GM19351 (cell line): ENCODE measurements around the gene CEACAM18.
"Not testable (repeated sequence)": the region's sequence is repeated elsewhere in the genome, so short reads cannot be mapped to it uniquely, and the experiment has no call there.

ENCODE experiments used
- ATAC-seq: cut with Tn5 transposase; IDR thresholded peaks from one replicate; pipeline ENCODE4 v1.9.1; 2021; ENCODE audit warnings: mild to moderate bottlenecking, moderate library complexity; ENCODE audit not compliant: unreplicated experiment

Gene CEACAM18

DNA sequence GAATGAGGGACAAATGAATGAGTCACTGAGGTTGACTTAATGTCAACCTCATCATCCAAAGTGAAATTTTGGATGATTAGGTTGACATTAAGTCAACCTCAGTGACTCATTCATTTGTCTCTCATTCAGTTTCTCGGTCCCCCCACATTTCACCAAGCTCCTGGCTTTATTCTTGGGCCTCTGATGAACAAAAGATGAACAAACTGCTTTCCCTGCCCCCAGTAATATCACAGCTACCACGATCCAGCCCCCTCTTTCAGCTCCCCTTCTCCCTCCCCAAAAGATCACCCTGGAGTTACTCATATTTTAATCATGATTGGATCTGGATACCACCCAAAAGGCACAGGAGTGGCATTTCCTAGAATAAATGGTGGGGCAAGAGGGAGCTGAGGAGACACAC, 10.8 kb downstream of the CEACAM18 start:
- ATAC-seq, result no peak

- no peak for ATAC-seq
Measured at GRCh38 chr19:51490676-51491075, 12.3 kb downstream of the CEACAM18 start.

DNA sequence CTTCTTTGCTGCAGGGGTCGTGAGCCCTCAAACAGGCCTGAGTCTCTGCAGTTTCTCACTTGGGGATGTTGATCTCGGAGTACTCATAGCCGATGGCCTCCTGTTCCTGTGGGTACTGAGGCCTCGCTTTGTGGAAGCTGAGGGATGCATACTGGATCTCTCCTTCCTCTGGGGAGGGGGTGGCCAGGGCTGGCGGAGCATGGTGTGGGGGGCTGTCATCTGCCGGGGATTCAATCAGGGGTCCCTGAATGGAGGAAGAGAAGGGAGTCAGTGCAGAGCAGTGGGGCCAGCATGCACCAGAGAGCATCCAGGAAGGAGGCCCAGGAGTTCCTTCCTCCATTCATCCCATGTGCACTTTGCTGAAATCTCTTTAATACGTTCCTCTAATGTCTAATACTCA, 13.2 kb downstream of the CEACAM18 start:
- ATAC-seq, result no peak

- ATAC-seq, result no peak
Measured at GRCh38 chr19:51493776-51494175, 15.4 kb downstream of the CEACAM18 start.

- ATAC-seq, result no peak
Measured at GRCh38 chr19:51497666-51498065, 19.3 kb downstream of the CEACAM18 start.

GRCh38 chr19:51500931-51501330, 22.6 kb downstream of the CEACAM18 start:
- not testable (repeated sequence) for ATAC-seq

GRCh38 chr19:51501594-51502263, 23.4 kb downstream of the CEACAM18 start, which contains the start of gene SIGLEC12:
Gene SIGLEC12 (minus strand): TSS chr19:51501800. CDS start chr19:51501733, 67 bp downstream.
- no peak for ATAC-seq

DNA sequence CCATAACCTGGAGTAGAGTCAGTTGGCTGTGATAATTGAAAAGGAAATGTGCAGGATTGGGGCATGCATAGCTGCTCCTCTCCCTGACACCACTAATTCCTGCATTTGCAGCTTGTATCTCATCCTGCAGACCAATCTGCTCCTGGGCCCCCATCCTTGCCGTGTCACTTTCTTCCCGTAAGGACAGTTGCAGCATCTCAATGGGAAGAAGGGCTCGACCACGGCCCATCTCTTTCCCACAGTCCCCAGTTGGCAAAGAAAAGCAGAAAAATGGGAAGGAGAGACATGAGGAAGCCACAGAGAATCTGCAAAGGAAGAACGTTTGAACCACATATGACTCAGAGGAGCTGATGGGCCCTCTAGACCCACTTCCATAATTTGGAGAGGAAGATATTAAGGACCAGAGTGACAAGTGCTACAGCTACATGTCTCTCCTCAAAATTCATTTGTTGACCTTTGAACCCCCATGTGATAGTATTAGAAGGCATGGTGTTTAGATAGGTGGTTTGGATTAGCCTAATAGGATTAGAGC, 25.0 kb downstream of the CEACAM18 start:
- ATAC-seq, result no peak

- ATAC-seq, result no peak
Measured at GRCh38 chr19:51503896-51504295, 25.6 kb downstream of the CEACAM18 start.

DNA sequence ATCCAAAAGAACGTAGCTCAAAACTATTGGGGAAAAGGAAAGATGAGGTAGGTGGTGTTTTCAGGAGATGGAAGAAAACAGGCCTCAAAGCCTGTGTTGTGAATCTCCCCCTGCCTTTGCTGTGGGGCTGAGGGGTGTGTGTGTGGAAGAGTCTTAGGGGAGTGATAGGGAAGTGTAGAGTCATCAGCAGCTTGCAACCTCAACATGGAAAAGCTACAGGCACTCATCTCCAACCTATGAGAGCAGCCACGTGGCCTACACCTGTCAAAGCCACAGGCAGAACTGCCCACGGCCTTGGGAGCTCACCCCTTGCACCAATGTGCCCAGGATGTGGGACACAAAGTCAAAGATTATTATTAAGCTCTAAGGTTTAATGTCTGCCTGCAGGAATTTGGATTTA, 27.6 kb downstream of the CEACAM18 start:
- no peak for ATAC-seq

GRCh38 chr19:51507192-51507591, 28.9 kb downstream of the CEACAM18 start:
- ATAC-seq, result no peak

- ATAC-seq, result no peak
Measured at GRCh38 chr19:51507640-51508058, 29.3 kb downstream of the CEACAM18 start.

- ATAC-seq, result no peak
Measured at GRCh38 chr19:51508059-51508733, 29.9 kb downstream of the CEACAM18 start.

DNA sequence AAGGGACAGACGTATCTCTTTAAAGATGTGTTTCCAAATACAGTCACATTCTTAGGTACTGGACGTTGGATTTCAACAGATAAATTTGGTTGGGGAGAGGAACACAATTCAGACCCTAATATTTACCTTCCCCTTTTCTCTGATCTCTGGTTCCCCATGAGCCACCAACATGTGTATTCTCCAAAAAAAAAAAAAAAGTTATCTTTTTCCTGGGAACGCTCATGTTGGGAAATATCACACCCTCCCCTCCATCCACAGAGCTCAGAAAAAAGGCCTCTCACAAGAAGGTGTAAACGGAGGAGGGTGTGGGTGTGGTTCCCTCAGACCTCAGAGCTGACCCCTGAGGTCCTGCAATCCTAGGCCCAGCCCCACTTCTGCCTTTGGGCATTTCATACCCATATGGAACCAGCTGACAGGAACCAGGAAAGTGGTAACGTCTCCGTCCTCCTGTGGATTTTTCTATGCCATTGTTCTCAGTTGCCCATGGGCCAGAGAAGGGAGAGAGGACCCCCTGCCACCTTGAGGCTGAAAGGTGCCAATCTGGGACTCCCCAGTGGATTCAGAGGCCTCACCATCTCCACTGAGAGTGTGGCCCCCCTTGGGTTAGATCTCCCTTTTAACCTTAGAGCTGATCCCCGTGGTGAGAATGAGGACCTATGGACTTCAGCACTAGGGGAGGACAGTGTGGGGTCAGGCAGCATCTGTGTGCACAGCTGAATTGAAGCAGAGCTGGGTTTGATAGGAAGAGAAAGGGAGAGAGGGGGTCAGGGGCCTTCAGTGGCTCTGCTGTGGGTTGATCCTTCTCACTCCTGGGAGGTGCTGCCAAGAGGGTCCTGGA, 31.7 kb downstream of the CEACAM18 start:
- ATAC-seq, result no peak

- ATAC-seq, result no peak
Measured at GRCh38 chr19:51511353-51511752, 33.0 kb downstream of the CEACAM18 start.

- no peak for ATAC-seq
Measured at GRCh38 chr19:51513968-51514367, 35.6 kb downstream of the CEACAM18 start.

DNA sequence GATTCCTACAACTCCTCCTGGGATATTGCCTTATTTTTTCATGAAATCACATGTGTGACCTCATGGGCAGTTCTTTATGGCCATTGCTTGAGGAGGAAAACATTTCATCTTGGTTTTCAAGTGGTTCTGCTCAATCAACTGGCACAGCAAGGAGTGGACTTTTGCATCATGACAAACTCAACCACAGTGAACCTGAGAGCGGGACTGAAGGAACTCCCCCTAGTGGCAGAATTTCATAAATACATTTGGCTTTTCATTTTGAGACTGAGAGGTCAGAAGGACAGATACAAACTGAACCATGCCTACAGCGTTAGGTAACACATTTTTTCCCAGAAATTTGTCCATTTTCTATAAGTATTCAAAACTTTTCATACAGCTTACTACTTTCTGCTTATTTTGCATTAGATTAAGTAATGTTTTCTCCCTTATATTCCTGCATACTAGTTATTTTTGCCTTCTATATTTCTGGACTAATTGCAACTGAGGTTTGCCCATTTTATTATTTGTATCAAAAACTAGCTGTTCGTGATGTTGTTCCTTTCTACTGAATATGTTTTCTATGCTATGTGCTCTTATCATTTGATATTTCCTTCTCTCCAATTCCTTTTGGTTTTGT, 36.6 kb downstream of the CEACAM18 start:
- no peak for ATAC-seq

GRCh38 chr19:51520728-51521127, 42.4 kb downstream of the CEACAM18 start:
- no peak for ATAC-seq

- ATAC-seq, result no peak
Measured at GRCh38 chr19:51521357-51521756, 43.0 kb downstream of the CEACAM18 start.

GRCh38 chr19:51521781-51522180, 43.4 kb downstream of the CEACAM18 start:
- no peak for ATAC-seq
